SIG-M5 treated with dmso at 0.1 percent for 504 hours (cell line): ENCODE results near the gene ZNF83.
"Not testable (repeated sequence)": the region's sequence is repeated elsewhere in the genome, so short reads cannot be mapped to it uniquely, and the experiment has no call there.

Experiments used
- DNase-seq: peaks from one replicate; lab custom pipeline; 2025; ENCODE audit not compliant: unreplicated experiment; lab: John Stamatoyannopoulos, UW

Gene ZNF83

GRCh38 chr19:52640916-52641315, 2.8 kb upstream of the ZNF83 start:
- no peak for DNase-seq

- DNase-seq, result no peak
Observed at GRCh38 chr19:52639996-52640395, 1.8 kb upstream of the ZNF83 start.

- no peak for DNase-seq
Observed at GRCh38 chr19:52638601-52639000, 446 bp upstream of the ZNF83 start.

DNA sequence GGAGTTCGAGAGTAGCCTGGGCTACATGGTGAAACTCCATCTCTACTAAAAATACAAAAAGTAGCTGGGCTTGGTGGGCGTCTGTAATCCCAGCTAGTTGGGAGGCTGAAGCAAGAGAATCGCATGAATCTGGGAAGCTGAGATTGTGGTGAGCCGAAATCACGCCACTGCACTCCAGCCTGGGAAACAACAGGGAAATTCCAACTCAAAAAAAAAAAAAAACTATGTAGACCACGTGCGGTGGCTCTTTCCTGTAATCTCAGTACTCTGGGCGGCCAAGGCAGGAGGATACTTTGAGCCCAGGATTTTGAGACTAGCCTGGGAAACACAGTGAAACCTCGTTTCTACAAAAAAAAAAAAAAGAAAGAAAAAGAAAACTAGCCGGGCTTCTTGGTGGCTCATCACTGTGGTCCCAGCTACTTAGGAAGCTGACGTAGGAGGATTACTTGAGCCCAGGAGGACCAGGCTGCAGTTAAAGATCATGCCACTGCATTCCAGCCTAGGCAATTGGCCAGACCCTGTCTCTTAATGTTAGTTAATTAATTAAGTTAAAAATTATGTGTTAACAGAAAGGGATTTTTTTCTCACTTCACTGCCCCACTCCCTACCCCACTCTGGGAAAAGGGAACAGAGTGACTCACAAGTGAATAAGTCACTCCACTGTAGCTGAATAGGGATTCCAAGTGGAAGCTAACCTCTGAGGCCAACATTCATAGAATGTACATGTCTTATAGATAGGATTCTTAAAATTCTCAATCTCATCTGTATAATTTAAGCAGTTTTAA, 2.2 kb downstream of the ZNF83 start:
- no peak for DNase-seq

GRCh38 chr19:52627441-52627840, 10.7 kb downstream of the ZNF83 start:
- DNase-seq, result not testable (repeated sequence)

DNA sequence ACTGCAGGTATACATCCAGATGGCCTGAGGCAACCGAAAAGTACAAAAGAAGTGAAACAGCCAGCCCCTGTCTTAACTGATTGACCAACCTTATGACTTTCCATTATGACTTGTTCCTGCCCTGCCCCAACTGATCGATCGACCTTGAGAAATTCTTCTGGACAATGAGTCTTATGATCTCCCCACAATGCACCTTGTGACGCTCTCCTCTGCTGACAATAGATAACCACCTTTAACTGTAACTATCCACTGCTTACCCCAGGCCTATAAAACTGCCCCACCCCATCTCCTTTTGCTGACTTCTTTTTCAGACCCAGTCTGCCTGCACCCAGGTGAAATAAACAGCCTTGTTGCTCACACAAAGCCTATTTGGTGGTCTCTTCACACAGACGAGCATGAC, 11.2 kb downstream of the ZNF83 start:
- DNase-seq, result no peak

- no peak for DNase-seq
Observed at GRCh38 chr19:52622261-52622660, 15.9 kb downstream of the ZNF83 start.

DNA sequence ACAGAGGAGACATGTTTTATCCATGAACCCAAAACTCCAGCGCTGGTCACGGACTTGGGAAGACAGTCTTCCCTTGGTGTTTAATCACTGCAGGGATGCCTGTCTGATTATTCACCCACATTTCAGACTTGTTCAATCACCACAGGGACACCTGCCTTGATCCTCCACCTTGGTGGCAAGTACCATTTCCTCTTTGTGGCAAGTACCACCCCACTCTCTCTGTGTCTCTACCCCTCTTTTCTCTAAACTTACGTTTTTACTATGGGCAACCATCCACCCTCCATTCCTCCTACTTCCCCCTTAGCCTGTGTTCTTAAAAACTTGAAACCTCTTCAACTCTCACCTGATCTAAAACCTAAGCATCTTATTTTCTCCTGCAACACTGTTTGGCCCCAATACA, 16.8 kb downstream of the ZNF83 start:
- DNase-seq, result no peak

DNA sequence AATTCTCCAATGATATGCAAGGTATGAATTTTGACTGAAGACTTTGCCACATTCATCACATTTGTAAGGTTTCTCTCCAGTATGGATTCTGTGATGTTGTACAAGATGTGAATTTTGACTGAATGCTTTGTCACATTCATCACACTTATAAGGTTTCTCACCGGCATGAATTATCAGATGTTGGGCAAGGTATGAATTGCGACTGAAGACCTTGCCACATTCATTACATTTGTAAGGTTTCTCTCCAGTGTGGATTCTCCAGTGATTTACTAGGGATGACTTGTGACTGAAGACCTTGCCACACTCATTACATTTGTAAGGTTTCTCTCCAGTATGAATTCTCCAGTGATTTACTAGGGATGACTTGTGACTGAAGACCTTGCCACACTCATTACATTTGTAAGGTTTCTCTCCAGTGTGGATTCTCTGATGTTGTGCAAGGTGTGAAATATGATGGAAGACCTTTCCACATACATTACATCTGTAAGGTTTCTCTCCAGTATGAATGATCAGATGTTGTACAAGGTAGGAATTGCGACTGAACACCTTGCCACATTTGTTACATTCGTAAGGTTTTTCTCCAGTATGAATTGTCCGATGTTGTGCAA, 24.8 kb downstream of the ZNF83 start:
- DNase-seq, result no peak

DNA sequence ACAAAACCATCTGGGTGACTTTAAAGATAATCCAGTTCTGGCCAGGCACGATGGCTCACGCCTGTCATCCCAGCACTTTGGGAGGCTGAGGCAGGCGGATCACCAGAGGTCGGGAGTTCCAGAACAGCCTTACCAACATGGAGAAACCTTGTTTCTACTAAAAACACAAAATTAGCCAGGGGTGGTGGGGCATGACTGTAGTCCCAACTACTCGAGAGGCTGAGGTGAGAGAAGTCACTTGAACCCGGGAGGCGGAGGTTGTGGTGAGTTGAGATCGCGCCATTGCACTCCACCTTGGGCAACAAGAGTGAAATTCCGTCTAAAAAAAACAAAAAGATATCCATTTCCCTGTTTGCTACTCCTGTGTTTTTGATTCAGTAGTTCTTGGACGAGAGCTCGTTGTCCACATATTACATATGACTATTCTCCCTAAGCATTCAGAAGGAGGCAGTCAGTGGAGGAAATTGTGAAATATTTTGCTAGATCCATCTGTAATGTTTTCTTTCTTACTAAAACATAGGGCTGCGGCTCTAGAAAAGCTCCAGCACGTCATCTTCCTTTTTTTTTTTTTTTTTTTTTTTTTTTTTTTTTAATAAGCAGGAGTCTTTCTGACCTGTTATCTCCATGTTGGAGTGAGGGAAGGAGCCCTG, 34.5 kb downstream of the ZNF83 start:
- no peak for DNase-seq

GRCh38 chr19:52602941-52603340, 35.2 kb downstream of the ZNF83 start:
- DNase-seq, result no peak

- DNase-seq, result not testable (repeated sequence)
Observed at GRCh38 chr19:52601974-52602366, 36.2 kb downstream of the ZNF83 start.

GRCh38 chr19:52601025-52601973, 36.9 kb downstream of the ZNF83 start:
- DNase-seq, result peak; percentile 27

DNA sequence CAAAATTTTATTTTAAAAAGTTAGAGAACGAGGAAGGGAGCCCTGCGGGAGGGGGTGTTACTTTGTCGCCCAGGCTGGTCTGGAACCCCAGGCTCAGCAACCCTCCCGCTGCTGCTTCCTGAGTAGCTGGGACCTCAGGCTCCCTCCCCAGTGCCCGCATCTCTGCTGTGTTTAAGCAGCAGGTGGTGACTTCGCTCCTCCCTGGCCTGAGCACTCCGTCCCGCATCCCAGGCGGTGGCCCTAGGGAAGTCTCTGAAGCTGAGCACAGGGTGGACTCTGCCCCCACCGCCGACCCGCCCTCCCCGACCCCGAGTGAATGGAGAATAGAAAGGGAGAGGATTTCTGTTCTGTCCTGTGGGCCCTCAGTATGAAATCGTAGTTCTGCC, 37.5 kb downstream of the ZNF83 start:
- no peak for DNase-seq

DNA sequence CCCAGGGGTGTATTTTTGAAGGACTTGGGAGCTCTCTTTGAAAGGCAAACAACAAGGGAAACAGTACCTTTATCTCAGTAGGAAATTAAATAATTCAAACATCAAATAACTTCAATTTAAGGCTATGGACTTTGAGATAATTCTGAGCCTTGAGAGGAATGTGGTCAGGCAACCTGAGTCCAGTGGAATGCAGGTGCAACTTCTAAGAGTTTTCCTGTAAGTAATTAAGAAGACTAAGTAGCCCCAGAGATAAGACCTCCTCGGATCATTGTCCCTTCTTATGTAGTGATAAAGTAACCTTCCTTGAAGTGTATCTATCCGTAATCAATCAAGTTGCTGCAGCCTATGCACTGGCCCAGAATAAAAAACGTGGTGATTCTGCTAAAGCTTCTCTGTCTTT, 38.9 kb downstream of the ZNF83 start:
- no peak for DNase-seq

GRCh38 chr19:52593441-52593840, 44.7 kb downstream of the ZNF83 start:
- not testable (repeated sequence) for DNase-seq

DNA sequence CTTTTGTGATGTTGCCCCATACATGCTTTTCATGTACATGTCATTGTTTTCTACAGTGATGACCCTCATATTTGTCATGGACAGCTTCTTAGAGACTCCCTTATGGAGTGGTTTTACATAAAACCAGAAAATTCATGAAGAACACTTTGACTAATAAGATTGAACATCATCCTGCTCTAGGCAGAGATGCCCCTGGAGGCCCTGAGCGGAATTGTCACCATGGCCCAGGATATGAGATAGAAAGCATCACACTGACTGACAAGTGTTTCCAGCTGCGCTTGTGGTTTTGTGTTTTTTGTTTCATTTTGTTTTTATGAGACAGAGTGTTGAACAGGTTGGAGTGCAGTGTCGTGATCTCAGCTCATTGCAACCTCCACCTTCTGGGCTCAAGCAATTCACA, 45.9 kb downstream of the ZNF83 start:
- DNase-seq, result no peak

GRCh38 chr19:52590728-52591127, 47.4 kb downstream of the ZNF83 start:
- no peak for DNase-seq

DNA sequence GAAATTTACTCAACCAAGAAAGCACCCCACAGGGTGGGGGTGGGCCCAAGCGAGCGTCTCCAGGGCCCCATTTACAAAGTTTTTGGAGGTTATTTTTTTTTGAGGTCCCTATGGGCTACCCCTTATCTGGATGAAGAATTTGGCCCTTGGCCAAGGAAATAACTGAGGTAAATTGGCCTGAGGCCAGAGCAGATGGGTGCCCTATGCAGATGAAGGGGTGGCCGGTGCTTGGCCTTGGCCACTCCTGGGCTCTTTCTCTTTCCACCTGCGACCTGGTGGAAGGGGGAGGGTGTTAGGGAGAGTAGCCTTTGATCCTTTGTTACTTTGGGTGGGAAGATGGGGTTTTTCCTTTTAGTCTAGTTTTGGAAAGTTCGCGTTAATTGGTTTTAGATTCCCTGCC, 52.6 kb downstream of the ZNF83 start:
- DNase-seq, result no peak

- DNase-seq, result no peak
Observed at GRCh38 chr19:52584736-52585440, 53.3 kb downstream of the ZNF83 start.
